ENCODE data around the gene LPAR5.

DNA sequence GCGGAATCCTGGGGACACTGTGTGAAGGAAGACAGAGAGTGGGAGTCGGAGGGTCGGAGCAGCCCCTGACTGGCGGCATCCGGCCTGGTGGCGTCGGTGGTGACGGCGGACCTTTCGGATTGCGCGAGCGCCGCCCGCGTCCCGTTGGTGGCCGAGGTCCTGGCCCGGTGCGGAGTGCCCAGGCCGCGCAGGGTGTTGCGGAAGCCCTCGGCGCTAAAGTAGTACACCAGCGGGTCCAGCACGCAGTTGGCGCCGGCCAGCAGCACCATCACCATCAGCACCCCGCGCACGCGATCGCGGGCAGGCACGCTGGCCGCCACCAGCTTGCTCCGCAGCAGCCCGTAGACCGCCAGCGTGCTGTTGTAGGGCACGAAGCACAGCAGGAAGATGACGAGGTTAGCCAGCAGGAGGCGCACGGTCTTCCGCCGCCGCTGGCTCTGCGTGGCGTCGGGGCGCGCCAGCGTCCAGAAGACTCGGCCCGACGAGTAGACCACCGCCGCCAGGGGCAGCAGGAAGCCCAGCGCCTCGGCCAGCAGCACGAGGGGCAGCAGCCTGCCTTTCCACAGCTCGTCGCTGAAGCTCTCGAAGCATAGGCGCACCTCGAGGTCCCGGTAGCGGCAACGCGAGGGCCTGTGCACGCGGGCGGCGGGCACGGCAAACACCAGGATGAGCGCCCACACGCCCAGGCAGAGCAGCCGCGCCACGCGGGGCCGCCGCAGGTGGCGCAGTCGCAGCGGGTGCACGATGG, 15.4 kb downstream of the LPAR5 start:
- TF ChIP-seq POLR2AphosphoS5 (IDR thresholded peaks at IDR 0.05; ENCODE audit: low read depth), result peak; percentile 63
- TF ChIP-seq, protein P1, sequence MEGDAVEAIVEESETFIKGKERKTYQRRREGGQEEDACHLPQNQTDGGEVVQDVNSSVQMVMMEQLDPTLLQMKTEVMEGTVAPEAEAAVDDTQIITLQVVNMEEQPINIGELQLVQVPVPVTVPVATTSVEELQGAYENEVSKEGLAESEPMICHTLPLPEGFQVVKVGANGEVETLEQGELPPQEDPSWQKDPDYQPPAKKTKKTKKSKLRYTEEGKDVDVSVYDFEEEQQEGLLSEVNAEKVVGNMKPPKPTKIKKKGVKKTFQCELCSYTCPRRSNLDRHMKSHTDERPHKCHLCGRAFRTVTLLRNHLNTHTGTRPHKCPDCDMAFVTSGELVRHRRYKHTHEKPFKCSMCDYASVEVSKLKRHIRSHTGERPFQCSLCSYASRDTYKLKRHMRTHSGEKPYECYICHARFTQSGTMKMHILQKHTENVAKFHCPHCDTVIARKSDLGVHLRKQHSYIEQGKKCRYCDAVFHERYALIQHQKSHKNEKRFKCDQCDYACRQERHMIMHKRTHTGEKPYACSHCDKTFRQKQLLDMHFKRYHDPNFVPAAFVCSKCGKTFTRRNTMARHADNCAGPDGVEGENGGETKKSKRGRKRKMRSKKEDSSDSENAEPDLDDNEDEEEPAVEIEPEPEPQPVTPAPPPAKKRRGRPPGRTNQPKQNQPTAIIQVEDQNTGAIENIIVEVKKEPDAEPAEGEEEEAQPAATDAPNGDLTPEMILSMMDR (conservative IDR thresholded peaks at IDR 0.05; ENCODE audit: low read depth in 2 of 2), result peak; percentile 61 to 94
- TF ChIP-seq ETS1 (IDR thresholded peaks at IDR 0.05), result no peak
- TF ChIP-seq EZH2 (IDR thresholded peaks at IDR 0.05; ENCODE audit: low read depth, unreplicated experiment), result no peak
